ENCODE results near the gene FPR2.
"Not testable (repeated sequence)": the region's sequence is repeated elsewhere in the genome, so short reads cannot be mapped to it uniquely, and the experiment has no call there.

Gene FPR2

DNA sequence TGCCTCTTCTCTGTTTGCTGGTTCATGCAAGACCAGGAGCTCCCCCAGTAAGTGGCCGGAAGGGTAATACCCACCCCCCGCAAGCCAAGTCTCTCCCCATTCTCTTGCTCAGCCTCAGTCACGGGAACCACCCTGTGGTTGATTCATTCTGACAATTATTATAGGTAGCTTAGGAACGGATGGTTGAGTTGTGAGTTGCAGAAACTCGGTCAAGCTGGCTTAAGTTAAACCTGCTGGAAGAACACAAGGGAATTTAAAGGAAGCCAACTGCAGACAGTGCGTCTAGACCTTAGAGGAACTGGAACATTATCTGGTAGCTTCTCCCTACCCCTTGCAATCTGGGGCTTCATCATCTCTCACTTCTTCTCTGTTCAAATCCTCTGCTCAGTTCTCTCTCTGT, 18.2 kb upstream of the FPR2 start:
- no peak for DNase-seq

DNA sequence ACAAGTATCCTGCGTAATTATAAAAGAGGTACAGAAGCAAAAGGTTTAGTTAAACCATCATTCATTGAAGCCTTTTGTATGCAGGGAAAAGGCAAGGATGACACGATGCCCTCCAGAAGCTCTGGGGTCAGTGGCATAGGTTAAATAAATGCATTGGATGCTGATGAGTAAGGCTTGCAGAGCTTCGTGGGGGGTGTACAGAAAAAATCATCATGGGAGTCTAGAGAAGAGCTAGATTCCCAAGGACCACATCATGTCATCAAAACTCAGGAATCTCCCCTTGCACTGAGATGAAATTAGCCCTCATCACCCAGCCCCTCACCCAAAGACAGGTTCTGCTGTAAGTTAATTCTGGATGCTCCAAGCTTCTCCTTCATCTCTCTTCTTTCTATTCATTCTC, 17.6 kb upstream of the FPR2 start:
- no peak for DNase-seq

DNA sequence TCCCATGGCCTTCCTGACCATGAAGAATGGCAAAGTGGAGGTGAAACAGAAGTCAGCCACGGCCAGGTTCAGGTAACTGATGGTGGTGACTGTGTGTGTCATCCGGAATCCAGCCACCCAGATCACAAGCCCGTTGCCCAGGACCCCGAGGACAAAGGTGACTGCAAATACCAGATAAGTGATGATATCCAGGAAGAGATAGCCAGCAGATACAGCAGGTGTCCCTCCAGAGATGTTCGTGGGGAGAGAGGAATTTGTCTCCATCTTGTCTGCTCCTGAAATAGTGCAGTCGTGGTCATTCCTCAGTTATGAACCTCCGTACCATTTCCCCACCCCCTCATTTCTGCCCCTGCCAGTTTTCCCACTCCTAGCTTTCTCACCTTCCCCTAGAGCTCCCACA, 14.2 kb upstream of the FPR2 start:
- DNase-seq, result no peak

DNA sequence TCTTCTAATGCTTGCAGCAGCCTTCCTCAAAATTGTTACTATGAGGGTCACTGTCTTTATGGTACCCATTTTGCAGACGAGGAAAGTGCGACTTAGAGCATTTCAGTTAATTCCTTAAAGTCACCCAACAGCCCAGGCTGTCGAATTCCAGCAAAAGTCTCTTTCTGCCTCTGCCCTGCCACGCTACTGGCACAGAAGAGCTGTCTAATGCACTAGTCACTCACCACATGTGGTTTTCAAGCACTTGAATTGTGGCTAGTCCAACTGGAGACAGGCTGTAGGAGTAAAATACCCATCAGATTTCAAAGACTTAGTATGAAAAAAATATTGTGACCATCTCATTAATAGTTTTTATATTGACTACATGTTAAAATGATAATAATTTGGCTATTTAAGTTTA, 11.0 kb upstream of the FPR2 start:
- no peak for DNase-seq

DNA sequence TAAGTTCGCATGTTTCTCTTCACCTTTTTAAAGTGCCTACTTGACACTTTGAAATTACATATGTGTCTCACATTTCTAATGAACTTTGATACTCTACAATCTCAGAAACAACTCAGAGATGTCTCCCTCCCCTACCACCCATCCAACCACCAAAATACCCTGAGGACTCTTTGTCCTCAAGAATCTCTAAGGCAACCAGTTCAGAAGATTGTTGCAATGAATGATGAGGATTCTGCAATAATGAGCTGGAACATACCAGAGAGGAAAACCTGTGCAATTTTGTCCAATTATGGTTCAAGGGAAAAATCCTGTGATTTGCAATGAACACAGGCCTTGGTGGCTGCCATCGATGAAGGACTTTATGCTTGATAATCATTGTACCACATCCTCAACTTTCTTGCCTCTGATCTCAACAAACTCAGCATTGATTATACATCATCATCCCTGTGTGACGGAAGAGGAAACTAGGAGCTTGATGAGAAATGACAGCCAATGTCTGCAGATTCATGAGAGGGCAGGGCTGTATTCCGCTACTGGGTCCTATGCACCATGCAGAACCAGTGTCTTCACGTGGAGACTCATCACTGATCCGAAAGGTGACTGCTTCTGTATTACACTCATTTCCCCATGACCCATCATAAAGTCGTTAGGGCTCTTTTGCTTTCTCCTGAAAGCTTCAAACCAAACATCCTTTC, 10.4 kb upstream of the FPR2 start:
- DNase-seq, result no peak

DNA sequence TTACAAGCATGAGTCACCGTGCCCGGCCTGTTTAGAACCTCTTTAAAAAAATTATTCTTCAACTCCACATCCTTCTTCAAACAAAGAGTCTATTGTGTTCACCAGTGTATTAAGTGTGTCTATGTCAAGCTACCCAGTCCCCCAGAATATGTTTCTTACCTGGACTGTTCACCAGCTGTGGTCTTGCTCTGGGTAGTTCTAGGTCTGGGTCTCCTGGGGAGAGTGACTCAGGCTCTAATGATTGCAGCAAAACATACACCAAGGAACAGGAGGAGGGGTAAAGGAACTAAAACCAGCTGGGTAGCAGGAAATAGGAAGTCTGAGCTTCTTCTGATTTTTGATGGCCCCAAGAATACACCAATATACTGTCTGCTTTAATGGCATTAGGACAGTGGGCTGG, 9.3 kb upstream of the FPR2 start, which contains the start of gene FPR1:
FPR1 (minus strand) TSS at position 224 of the 400 bp plus-strand sequence. CDS start 4,884 bp downstream, outside the sequence.
- no peak for DNase-seq

DNA sequence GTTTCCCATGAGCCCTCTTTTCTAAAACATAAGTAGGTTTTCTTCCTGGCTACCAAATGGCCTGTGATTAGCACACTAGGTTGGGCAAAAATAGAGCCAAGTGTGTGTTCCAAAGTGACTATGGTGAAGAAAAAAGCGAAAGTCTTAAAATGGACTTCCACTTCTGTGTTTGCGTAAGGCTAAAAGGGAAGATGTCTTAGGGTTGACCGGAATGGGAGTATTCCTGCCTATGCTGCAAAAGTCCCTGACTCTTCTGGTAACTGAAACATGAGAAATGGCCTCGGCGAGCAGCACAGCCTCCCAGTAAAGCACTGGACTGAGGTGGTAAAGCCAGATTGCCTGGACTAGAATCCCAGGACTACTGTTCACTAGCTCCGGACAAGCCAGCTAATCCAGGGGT, 6.9 kb upstream of the FPR2 start:
- no peak for DNase-seq

DNA sequence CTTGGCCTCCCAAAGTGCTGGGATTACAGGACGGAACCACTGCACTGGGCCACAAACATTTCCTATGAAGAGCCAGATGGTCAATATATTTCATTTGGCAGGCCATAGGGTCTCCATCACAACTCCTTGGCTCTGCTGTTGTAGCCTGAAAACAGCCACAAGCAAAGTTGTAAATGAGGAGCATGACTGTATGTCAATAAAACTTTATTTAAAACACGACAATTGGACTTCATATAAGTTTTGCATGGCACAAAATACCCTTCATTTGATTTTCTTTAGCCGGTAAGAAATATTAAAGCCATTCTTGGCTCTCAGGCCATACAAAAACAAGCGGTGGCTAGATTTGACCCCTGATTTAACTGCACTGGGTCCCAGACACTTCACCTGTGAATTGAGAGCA, 6.2 kb upstream of the FPR2 start:
- DNase-seq, result no peak

DNA sequence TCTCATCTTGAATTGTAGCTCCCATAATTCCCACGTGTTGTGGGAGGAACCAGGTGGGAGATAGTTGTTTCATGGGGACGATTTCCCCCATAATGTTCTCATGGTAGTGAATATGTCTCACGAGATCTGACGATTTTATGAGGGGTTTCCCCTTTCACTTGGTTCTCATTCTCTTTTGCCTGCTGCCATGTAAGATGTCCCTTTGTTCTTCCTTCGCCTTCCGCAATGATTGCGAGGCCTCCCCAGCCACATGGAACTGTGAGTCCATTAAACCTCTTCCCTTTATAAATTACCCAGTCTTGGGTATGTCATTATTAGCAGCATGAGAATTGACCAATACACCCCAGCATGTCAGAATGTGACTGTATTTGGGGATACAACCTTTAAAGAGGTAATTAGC, 5.4 kb upstream of the FPR2 start:
- no peak for DNase-seq

DNA sequence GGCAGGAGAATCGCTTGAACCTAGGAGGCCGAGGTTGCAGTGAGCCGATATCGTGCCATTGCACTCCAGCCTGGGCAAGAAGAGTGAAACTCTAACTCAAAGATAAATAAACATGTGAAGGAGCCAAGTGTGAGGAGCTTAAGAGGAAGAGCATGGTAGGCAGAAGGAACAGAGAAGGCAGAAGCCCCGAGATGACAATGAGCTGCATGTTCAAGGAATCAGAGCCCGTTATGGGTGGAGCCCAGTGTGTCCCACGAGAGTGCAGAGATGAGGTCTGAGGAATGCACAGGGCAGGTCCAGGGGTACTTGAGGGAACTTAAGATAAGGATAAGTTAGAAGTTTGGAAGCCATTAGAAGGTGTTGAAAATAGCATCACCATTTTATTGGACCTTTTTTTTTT, 716 bp downstream of the FPR2 start:
- no peak for DNase-seq

DNA sequence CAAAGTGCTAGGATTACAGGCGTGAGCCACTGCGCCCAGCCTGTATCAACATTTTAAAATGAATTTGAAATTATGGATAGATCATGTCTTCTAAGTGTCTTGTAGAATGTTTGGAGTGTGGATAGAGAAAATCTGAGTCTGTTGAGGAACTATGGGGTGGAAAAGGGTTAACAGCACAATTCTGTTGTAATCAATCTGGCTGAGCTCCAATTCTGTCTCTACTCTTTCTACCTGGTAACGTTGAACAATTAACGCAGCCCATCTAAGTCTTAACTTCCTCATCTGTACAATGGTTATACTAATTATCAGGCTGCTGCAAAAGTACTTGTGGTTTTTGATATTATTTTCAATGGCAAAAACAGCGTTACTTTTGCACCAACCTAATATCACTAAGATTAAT, 4.1 kb downstream of the FPR2 start:
- DNase-seq, result no peak

DNA sequence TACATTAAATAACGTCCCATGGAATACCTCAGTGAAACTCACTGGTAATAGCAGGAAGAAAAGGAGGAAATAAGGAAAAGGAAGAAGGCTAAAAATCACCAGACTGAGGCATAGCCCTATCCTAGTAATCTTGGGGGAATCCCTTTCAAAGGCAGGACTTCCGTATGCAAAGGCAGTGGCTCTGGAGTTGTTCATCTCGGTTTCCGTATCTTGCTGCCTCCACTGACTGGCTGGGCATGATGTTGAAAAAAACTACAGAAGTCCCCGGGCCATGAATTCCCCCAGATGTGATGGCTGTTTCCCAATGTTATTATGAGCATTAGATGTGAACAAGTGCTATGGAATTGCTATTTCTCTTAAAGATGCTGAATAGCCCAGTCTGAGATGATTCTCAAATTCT, 5.5 kb downstream of the FPR2 start:
- no peak for DNase-seq

DNA sequence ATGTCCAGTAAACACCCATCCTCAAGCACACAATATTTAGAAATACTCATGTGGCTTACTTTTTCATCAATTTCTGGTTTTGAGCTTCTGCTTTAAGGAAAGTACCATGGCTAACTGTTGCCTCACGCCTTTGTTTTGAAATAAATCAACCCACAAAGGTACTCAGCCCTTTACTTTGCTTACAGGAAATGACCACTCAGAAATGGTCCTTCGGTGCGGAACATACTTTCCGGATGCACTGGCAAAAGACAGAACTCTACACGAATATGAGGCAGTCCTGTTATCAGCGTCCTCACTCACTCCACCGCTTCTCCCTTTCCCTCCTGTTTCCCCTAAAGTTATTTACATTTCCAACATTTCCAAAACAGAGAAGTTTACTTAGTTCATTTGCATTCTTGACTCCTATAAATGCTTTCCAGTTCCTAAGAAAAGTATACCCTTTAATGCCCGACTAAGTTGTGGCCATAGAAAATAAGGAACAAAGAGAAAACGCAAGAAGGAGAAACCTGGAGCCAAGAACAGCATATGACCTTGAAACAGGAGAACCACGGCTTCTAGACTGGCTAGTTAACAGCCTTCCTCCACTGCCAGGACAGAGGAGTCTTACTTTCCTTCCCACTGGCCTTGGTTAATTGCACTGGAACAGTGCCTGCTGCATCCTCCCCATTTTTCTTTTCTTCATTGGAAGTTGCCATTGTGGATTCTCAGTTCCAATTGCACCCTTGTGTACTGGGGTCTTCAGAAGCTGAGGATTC, 10.6 kb downstream of the FPR2 start:
- no peak for DNase-seq

DNA sequence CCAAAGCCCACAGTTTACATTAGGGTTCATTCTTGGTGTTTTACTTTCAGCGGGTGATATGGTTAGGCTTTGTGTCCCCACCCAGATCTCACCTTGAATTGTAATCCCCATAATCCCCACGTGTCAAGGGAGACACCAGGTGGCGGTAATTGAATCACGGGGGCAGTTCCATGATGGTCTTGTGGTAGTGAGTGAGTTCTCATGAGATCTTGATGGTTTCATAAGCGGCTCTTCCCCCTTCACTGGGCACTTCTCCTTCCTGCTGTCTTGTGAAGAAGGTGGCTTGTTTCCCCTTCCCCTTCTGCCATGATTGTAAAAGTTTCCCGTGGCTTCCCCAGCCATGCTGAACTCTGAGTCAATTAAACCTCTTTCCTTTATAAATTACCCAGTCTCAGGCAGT, 12.0 kb downstream of the FPR2 start:
- no peak for DNase-seq

DNA sequence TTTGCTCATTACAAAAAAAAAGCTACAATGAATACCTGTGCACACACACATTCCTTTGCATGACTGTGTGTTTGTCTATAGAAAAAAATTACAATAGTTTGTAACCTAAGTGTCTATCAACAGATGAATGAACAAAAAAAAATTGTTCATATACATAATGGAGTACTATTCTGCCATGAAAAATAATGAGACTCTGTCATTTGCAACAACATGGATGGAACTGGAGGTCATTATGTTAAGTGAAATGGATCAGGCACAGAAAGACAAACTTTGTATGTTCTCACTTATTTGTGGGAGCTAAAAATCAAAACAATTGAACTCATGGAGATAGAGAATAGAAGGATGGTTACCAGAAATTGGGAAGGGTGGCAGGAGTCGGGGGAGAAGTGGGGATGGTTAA, 15.6 kb downstream of the FPR2 start:
- DNase-seq, result not testable (repeated sequence)

DNA sequence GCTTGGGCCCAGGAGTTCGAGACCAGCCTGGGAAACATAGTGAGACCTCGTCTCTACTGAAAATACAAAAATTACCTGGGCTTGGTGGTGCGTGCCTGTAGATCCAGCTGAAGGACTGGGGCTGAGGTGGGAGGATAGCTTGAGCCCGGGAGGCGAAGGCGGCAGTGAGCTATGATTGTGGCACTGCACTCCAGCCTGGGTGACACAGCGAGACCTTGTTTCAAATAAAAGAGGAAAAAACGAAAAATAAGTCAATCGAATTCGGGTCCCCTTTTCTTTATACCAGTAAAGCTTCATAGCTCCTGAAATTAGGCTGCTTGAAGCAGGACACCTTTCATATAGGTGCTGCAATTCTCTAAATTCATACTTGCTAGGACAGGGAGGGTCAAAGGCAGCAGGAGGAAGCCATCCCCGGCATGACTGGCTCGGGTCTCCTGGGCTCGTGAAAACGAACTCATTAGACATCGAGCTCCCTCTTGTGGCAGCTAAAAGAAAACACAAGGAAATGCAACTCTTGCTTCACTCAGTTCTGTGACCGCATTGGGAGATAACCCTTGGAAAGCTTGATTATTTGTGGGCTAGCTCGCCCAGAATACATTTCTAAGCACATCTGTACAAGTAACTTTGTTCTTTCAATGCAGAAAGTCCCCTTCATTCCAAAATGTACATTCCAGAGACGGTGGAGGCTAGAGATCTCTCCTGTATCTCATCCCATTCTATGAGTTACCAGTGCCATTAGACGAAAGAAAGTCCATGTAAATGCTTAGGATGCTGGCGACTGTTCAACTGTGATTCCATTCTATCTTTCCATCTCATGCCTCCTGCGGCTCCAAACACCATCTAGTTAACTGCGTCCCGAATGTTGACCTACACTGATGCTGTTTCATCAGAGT, 16.8 kb downstream of the FPR2 start:
- peak; percentile 33 for DNase-seq

DNA sequence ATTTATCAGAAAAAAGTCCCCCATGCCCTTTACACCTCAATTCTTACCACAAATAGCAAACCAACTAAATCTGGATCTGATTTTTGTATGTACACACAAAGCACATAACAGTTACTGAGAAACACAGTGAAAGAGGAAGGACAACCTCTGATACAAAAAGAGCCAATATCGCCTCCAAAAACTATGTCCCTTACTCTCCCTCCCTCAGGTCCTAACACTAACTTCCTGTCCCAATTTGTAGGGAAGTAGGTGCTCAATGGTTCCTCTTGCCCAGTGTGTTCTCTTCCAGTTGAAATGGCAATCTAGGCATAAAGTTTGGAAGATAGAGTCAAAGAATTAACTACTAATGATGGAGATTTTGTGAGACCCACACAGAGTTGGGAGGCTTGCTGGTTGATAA, 18.2 kb downstream of the FPR2 start:
- no peak for DNase-seq

DNA sequence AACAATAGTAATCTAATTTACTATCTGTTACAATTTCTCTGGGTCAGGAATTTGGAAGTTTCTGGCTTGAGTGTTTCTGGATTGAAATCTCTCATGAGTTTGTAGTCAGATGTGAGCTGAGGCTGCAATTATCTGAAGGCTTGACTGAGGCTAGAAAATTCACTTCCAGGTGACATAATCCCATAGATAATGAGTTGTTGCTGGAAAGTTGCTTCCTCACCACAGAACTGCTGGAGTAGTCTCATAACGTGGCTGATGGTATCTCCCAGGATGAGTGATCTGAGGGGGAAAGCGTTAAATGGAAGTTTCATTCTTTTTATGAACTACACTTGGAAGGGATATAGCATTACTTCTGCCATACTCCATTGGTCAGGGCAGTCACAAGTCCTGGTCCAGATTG, 18.7 kb downstream of the FPR2 start:
- DNase-seq, result no peak

DNA sequence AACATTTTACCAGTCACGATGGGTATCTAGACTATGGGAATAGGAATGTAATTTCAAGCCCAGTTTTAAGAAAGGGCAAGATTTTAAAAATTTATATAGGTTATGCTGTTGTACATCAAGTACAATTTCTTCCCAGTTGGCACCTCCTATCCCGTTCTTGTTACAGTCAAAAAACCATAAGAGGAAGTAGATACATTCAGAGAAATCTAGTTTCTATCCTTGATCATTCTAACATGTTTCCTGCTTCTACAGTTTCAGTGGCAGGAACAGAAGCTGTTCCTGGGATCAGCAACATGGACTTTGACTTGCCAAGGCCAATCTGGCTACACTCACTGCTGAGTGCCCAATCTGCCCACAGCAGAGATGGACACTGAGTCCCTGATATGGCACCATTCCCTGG, 19.3 kb downstream of the FPR2 start:
- DNase-seq, result no peak

DNA sequence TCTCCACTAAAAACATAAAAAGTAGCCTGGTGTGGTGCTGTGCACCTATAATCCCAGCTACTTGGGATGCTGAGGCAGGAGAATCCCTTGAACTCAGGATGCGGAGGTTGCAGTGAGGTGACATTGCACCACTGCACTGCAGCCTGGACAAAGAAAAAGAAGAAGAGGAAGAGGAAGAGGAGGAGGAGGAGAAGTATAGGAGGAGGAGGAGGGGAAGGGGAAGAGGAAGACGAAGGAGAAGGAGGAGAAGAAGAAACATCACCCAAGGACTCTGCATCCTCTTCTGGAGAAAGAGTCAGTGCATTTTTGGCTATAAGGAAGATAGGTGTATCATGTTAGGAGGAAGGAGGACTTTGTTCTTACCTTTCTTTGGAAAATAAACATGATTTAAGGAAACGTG, 21.0 kb downstream of the FPR2 start:
- no peak for DNase-seq

DNA sequence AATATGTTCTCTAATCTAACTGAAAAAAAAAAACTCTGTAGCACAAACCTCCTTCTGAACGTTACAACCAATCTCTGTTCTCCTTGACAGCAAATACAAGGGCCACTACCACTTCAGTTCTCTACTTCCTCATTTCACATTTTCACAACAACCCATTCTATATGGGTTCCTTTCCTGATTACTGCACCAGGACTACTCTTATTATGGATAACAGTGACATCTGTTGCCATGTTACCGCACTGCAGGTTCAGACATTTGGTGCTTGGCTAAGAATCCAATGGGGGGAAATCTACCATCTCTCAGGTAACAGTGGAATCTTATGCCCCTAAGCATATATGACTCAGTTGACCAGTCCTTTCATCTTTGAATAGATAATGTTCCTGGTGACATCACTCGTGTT, 22.4 kb downstream of the FPR2 start:
- no peak for DNase-seq

DNA sequence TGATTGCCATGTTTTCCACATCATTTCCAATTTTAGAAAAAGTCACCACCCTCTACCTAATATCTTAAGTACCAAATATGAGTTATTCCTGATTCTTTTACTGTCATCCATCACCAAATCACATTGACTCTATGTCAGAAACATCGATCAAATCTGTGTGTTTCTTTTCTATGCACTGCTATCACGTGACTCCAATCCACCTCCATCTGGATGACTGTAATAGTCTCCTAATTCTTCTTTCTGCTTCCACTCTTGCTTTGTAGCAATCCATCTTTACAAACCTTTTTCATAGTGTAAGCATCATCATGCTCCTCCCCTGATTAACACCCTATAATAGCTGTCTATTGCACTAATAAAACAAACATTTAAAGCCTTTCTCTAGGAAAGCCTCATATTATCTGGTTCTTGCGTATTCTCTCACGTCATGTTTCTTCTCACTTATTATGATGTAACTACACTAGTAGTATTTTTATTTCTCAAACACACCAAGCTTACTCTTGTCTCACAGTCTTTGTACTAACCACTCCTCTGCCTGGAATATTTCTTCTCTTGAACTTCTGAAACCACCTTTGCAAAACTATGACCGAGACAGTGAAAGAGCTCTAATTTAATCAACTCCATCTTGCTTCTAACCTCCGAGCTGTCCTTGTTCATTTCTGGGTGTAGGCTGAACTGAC, 23.3 kb downstream of the FPR2 start:
- DNase-seq, result no peak
